ENCODE measurements around the gene PARL.

DNA sequence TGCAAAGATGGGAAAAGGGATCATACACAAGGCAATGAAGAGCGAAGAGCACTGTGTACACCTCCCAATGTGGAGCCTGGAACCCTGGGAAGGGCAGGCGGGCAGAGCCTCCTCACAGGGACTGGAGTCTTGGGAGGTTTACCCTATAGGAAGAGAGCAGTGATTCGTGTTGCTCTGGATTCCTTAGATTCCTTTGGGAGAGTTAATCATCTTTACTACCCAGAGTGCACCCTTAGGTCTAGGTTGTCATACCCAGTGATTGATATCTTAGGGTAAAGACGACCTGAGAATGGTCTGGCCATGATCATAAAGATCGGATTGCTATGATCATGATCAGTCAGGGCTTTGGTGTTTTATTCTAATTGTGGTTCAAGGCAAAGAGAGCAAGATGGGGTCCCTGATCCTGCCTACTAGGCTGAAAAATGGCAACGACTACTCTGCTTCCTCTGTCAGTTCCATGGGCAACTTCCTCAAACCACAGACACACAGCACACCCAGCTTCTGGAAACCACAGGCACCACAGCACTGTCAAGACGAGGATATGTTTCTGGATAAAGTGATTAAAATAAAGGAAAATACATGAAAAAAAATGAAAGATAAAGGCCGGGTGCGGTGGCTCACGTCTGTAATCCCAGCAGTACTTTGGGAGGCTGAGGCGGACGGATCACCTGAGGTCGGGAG, 38.9 kb downstream of the PARL start:
- TF ChIP-seq TAF1 (IDR thresholded peaks at IDR 0.05; ENCODE audit: borderline replicate concordance, insufficient read depth, low read length) (no peak), POLR2AphosphoS5 (IDR thresholded peaks at IDR 0.05; ENCODE audit: low read depth, low read length) (no peak), SIN3A (IDR thresholded peaks at IDR 0.05; ENCODE audit: borderline replicate concordance, insufficient read depth, low read length) (no peak)
- TF ChIP-seq, protein P1, sequence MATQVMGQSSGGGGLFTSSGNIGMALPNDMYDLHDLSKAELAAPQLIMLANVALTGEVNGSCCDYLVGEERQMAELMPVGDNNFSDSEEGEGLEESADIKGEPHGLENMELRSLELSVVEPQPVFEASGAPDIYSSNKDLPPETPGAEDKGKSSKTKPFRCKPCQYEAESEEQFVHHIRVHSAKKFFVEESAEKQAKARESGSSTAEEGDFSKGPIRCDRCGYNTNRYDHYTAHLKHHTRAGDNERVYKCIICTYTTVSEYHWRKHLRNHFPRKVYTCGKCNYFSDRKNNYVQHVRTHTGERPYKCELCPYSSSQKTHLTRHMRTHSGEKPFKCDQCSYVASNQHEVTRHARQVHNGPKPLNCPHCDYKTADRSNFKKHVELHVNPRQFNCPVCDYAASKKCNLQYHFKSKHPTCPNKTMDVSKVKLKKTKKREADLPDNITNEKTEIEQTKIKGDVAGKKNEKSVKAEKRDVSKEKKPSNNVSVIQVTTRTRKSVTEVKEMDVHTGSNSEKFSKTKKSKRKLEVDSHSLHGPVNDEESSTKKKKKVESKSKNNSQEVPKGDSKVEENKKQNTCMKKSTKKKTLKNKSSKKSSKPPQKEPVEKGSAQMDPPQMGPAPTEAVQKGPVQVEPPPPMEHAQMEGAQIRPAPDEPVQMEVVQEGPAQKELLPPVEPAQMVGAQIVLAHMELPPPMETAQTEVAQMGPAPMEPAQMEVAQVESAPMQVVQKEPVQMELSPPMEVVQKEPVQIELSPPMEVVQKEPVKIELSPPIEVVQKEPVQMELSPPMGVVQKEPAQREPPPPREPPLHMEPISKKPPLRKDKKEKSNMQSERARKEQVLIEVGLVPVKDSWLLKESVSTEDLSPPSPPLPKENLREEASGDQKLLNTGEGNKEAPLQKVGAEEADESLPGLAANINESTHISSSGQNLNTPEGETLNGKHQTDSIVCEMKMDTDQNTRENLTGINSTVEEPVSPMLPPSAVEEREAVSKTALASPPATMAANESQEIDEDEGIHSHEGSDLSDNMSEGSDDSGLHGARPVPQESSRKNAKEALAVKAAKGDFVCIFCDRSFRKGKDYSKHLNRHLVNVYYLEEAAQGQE (IDR thresholded peaks at IDR 0.05; ENCODE audit: insufficient read depth in 1 of 2, low read depth in 2 of 2, low read length in 2 of 2) = no peak
